HepG2 (cell line): ENCODE results near the gene PAQR7. TPM values are rescaled to one million over a fixed set of nuclear protein-coding genes. Genes with fewer than 3 reads are reported as not detected.

Experiments
- ATF7-NPFF ChIP-seq: sonication (generic); formaldehyde crosslinking; IDR thresholded peaks from 2 replicates; pipeline ENCODE4 v1.8.1; 2023; ENCODE audit warnings: mild to moderate bottlenecking, low read depth, missing genetic modification reagents, moderate library complexity
- ATM ChIP-seq: fragments of 450-650 bp; IDR thresholded peaks from 2 replicates; pipeline ENCODE4 v1.7.1; 2017; ENCODE audit warnings: mild to moderate bottlenecking, borderline replicate concordance
- ESRRA ChIP-seq: sonication (generic); formaldehyde crosslinking; IDR thresholded peaks from 2 replicates; pipeline ENCODE4 v1.5.1; 2020; ENCODE audit warnings: mild to moderate bottlenecking, low read depth, missing genetic modification reagents
- FOXM1 ChIP-seq: sonication (generic); formaldehyde crosslinking; IDR thresholded peaks from 2 replicates; pipeline ENCODE4 v1.5.0; 2020; ENCODE audit warnings: missing genetic modification reagents
- JUN ChIP-seq: sonication (generic); formaldehyde crosslinking; IDR thresholded peaks from 2 replicates; pipeline ENCODE4 v1.4.0; 2020; ENCODE audit warnings: mild to moderate bottlenecking, missing genetic modification reagents
- KAT7 ChIP-seq: IDR thresholded peaks from 2 replicates; pipeline ENCODE4 v1.6.1; 2018; ENCODE audit warnings: borderline replicate concordance, missing compliant biosample characterization
- KLF11 ChIP-seq: IDR thresholded peaks from 2 replicates; pipeline ENCODE4 v1.6.1; 2016; ENCODE audit warnings: missing compliant biosample characterization
- MAF1 ChIP-seq: sonication (generic); formaldehyde crosslinking; IDR thresholded peaks from 2 replicates; pipeline ENCODE4 v1.5.0; 2020; ENCODE audit warnings: missing genetic modification reagents, borderline replicate concordance
- MTA1 ChIP-seq: sonication (generic); formaldehyde crosslinking; IDR thresholded peaks from 2 replicates; pipeline ENCODE4 v1.4.0; 2020; ENCODE audit warnings: missing genetic modification reagents, mild to moderate bottlenecking, borderline replicate concordance
- PHF21A ChIP-seq: sonication (generic); formaldehyde crosslinking; IDR thresholded peaks from 2 replicates; pipeline ENCODE4 v1.5.0; 2020; ENCODE audit warnings: mild to moderate bottlenecking, missing genetic modification reagents
- POGK ChIP-seq: sonication (generic); formaldehyde crosslinking; conservative IDR thresholded peaks from 2 replicates; pipeline ENCODE4 v1.8.0; 2022; ENCODE audit warnings: mild to moderate bottlenecking, moderate library complexity, missing genetic modification reagents
- PRDM4 ChIP-seq: sonication (generic); formaldehyde crosslinking; IDR thresholded peaks from 2 replicates; pipeline ENCODE4 v1.9.0; 2021; ENCODE audit warnings: missing genetic modification reagents, borderline replicate concordance
- SAP130 ChIP-seq: IDR thresholded peaks from 2 replicates; pipeline ENCODE4 v1.6.1; 2016; ENCODE audit warnings: low read depth
- TBP ChIP-seq: sonication (generic); formaldehyde crosslinking; IDR thresholded peaks from 2 replicates; pipeline ENCODE4 v1.5.0; 2020; ENCODE audit warnings: missing genetic modification reagents
- YEATS4 ChIP-seq: sonication (generic); formaldehyde crosslinking; IDR thresholded peaks from 2 replicates; pipeline ENCODE4 v1.4.0; 2020; ENCODE audit warnings: missing genetic modification reagents, borderline replicate concordance
- ZFY ChIP-seq: sonication (generic); formaldehyde crosslinking; IDR thresholded peaks from 2 replicates; pipeline ENCODE4 v1.4.0; 2020; ENCODE audit warnings: missing genetic modification reagents
- ZNF124 ChIP-seq: sonication (generic); formaldehyde crosslinking; IDR thresholded peaks from 2 replicates; pipeline ENCODE4 v1.4.0; 2020; ENCODE audit warnings: missing genetic modification reagents
- ZNF235 ChIP-seq: sonication (generic); formaldehyde crosslinking; IDR thresholded peaks from 2 replicates; pipeline ENCODE4 v1.8.1; 2023; ENCODE audit warnings: mild to moderate bottlenecking, missing genetic modification reagents, borderline replicate concordance
- ZNF329 ChIP-seq: sonication (generic); formaldehyde crosslinking; IDR thresholded peaks from 2 replicates; pipeline ENCODE4 v1.9.0; 2021; ENCODE audit warnings: low read depth, mild to moderate bottlenecking, missing genetic modification reagents
- ZNF44 ChIP-seq: sonication (generic); formaldehyde crosslinking; IDR thresholded peaks from 2 replicates; pipeline ENCODE4 v1.5.1; 2020; ENCODE audit warnings: mild to moderate bottlenecking, missing genetic modification reagents
- ZNF7 ChIP-seq: IDR thresholded peaks from 2 replicates; pipeline ENCODE4 v1.6.1; 2016; ENCODE audit warnings: missing biosample characterization, missing genetic modification reagents
- polyA plus RNA-seq, 8 experiments: library from polyadenylated mRNA; depleted of rRNA in 3 of 8; stranded (reverse) in 7 of 8; unstranded in 1 of 8; fragments of >200 nt; fragmentation: Illumina TruSeq in 4 of 8; extraction: Trizol in 4 of 8; gene quantifications; 2 replicates each; pipeline versions ENCODE4 v1.2.1 to v1.2.3, GENCODE V29; 2011 to 2016; ENCODE audit warnings: low read depth in 4 of 8, missing spikeins in 1 of 8, mixed read lengths in 1 of 8; ENCODE audit not compliant: insufficient read depth in 1 of 8
- total RNA-seq, 5 experiments: library from RNA; depleted of rRNA; stranded (reverse); fragments of >200 nt; fragmentation: Illumina TruSeq; extraction: Trizol; gene quantifications; 2 replicates each; pipeline ENCODE4 v1.2.3, GENCODE V29; 2016; ENCODE audit warnings: low read depth in 1 of 5
- TF ChIP-seq, protein P1 (sequence below): sonication (generic); formaldehyde crosslinking; IDR thresholded peaks from 2 replicates; pipeline ENCODE4 v1.4.0; 2020; ENCODE audit warnings: mild to moderate bottlenecking, missing genetic modification reagents
- TF ChIP-seq, protein P2 (sequence below): sonication (generic); formaldehyde crosslinking; IDR thresholded peaks from 2 replicates; pipeline ENCODE4 v1.5.1; 2020; ENCODE audit warnings: mild to moderate bottlenecking, missing genetic modification reagents, moderate library complexity

The PAQR7 gene
- total and polyA plus RNA-seq, 2 of the 13 experiments (the other 11 are each of a cell fraction or from before 2014, with no cell fraction given), result 13.2 to 16.6 TPM

DNA sequence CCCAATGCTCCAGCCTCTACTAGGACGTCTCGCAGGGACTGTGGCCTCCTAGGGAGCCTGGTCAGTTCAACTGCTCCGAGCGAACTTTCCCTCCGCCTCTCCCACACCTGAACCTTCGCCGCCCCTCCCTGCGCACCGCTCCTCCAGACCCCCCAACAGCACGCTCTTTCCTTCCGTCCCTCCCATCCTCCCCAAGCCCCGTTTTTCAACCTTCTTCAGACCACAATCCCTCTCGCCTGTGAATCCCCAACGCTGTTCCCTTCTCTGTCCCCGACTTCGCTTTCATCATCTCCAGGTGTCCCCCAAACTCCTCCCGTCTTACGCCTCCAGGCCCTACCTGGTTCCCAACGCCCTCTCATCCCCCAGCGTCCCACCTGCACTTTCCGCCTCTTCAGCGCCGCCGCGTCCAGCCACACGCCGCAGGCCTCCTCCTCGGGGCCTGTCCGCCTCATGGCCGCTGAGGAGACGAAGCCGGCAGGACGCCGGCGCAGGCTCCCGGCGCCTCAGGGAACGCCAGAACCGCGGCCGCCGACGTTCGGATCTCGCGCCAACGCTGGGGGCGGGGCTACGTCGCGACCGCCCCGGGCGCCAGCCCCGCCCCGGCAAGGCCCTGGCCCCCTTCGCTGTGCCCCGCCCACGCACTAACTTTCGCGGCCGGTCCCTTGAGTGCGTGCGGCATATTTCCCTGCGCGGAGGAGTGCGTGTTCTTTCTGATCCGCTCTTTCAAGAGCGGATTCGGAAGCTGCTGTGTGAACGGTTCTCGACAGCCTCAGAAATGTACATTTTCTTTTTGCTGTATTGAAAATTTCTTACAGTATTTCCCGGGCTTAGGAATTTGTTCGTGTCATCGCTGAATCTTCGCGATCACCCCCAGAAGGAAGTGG, 16.4 kb downstream of the PAQR7 start, which contains the start of gene AUNIP (continued):
- TF ChIP-seq, protein P1, sequence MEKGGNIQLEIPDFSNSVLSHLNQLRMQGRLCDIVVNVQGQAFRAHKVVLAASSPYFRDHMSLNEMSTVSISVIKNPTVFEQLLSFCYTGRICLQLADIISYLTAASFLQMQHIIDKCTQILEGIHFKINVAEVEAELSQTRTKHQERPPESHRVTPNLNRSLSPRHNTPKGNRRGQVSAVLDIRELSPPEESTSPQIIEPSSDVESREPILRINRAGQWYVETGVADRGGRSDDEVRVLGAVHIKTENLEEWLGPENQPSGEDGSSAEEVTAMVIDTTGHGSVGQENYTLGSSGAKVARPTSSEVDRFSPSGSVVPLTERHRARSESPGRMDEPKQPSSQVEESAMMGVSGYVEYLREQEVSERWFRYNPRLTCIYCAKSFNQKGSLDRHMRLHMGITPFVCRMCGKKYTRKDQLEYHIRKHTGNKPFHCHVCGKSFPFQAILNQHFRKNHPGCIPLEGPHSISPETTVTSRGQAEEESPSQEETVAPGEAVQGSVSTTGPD, result no peak
- TF ChIP-seq ZNF235 (CRISPR knock-in tag) (peak; percentile 94), ATM (no peak), ZNF44 (CRISPR knock-in tag) (no peak), ZNF7 (CRISPR knock-in tag) (no peak), POGK (CRISPR knock-in tag) (peak; percentile 98), MAF1 (CRISPR knock-in tag) (no peak), JUN (CRISPR knock-in tag) (0 out of 2 replicates have a peak, but pooled peaks have one; percentile 38), PRDM4 (CRISPR knock-in tag) (0 out of 2 replicates have a peak, but pooled peaks have one; percentile 32), KLF11 (no peak), ZNF329 (CRISPR knock-in tag) (no peak), SAP130 (peak; percentile 99), ZFY (CRISPR knock-in tag) (peak; percentile 90), ESRRA (0 out of 2 replicates have a peak, but pooled peaks have one; percentile 27), MTA1 (CRISPR knock-in tag) (peak; percentile 57; the same call in 1 of the 2 replicates), TBP (0 out of 2 replicates have a peak, but pooled peaks have one; percentile 67), PHF21A (peak; percentile 60; the same call in 1 of the 2 replicates), ATF7-NPFF (CRISPR knock-in tag) (peak; percentile 97), ZNF124 (CRISPR knock-in tag) (0 out of 2 replicates have a peak, but pooled peaks have one; percentile 23), YEATS4 (CRISPR knock-in tag) (peak; percentile 64; the same call in 1 of the 2 replicates), FOXM1 (CRISPR knock-in tag) (peak; percentile 49; the same call in 1 of the 2 replicates), KAT7 (CRISPR knock-in tag) (peak; percentile 48; the same call in 1 of the 2 replicates)
- TF ChIP-seq, protein P2, sequence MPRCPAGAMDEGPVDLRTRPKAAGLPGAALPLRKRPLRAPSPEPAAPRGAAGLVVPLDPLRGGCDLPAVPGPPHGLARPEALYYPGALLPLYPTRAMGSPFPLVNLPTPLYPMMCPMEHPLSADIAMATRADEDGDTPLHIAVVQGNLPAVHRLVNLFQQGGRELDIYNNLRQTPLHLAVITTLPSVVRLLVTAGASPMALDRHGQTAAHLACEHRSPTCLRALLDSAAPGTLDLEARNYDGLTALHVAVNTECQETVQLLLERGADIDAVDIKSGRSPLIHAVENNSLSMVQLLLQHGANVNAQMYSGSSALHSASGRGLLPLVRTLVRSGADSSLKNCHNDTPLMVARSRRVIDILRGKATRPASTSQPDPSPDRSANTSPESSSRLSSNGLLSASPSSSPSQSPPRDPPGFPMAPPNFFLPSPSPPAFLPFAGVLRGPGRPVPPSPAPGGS (CRISPR knock-in tag), result peak; percentile 87; the same call in 1 of the 2 replicates
